GM19468 (cell line): Measurements from ENCODE around the gene TAF10.
A peak's percentile ranks its signal among the peaks of the same experiment; 100 is the strongest.

ENCODE experiments used
- ATAC-seq: cut with Tn5 transposase; IDR thresholded peaks from one replicate; pipeline ENCODE4 v1.9.1; 2021; ENCODE audit warnings: mild to moderate bottlenecking, moderate library complexity, moderate number of reproducible peaks; ENCODE audit not compliant: unreplicated experiment; ENCODE audit errors: extremely low read depth

Gene TAF10

DNA sequence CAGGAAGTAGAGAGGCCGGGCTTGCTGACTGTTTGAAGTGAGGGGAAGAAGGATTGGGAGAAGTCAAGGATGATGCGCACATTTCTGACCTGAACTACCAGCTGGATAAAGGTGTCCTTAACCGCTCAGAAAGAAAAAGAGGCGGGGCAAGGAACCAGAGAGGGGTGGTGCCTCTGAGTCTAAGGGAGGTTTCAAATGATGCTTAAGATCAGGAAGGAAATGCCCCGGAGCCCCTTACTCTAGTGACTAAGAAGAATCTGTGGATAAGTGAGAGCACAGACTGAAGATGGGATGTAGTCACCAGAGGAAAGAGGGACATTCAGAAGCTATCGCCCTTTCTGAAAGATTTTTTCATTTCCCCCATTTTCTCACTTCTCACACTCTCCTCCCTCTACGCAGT, 30.9 kb upstream of the TAF10 start:
- ATAC-seq, result no peak

DNA sequence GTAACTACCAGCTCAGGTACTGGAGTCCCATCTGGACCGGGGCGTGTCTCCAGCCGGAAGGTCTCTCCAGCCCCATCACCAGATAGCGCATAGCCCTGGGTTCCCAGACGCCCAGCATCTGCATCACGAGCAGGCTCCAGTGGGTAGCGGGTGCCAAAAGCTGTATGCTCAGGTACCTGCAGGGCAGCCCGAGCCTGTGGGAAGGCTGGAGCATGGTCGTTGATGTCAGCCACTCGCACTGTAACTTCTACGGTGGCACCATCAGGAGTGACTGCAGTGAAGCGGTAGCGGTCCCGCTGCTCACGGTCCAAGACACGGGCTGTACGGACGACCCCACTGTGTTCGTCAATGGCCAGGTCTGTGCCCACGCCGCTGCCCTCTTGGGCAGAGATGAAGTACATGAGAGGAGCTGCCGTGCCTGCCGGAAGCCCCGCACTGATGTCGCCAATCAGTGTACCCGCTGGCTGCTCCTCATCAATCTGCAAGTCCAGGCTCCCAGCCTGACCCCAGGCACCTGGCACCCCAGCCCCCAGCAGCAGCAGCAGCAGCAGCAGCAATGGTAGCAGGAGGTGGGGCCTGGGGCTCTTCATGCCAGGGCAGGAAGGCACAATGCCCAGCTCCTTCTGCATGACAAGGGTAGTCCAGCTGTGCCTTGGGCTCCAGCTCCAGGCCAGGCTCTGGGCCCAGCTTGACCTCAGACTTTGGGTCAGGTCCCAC, 29.1 kb upstream of the TAF10 start:
- no peak for ATAC-seq

DNA sequence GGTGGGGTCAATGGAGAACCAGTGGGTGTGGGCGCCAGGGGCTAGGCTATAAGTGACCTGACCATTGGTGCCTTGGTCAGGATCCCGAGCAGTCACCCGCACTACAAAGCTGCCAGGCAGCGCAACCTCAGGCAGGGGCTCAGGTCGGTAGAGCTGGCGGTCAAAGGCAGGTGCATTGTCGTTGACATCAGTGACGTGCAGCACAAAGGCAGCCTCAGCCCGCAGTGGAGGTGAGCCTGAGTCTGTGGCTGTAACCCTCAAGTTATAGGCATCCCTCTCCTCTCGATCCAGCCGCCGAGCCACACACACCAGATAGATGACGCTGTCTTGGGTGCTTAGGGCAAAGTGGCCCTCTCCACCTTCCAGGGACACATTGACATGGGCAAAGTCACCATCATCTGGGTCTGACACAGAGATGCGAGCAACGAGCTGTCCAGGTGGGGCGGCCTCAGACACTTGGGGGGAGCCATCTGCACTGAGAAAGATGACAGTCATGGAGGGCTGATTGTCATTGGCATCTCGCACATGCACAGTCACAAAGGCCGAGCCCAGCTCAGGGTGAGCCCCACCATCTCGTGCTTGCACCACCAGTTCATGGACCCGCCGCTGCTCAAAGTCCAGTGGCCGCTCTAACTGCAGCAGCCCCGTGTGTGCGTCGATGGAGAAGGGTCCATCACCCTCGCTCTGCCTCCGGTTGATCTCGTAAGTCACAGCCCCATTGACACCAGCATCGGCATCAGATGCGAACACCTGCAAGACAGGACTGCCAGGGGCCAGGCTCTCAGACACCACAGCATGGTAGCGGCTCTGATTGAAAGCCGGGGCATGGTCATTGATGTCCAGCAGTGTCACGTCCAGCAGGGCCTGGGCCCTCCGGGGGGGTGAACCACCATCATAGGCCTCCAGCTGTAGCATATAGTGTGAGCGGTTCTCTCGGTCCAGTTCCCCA, 28.3 kb upstream of the TAF10 start:
- ATAC-seq, result no peak

DNA sequence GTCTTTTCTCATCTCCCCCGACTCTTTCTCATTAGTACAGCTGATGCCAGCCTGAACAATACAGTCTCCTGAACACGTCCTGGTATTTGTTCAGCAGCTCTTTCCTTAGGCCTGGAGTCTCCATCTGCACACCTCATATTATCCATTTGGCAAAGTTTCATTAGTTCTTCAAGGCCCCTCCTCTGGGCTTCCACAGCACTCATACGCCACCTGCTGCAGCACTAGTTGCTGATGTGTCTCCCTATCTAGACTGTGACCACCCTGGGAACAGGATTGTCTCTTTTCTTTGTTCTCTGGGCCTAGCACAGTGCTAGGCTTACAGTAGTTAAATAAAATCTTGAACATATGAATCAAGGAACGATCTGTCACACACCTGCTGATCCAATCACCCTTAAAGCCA, 26.4 kb upstream of the TAF10 start:
- ATAC-seq, result no peak

DNA sequence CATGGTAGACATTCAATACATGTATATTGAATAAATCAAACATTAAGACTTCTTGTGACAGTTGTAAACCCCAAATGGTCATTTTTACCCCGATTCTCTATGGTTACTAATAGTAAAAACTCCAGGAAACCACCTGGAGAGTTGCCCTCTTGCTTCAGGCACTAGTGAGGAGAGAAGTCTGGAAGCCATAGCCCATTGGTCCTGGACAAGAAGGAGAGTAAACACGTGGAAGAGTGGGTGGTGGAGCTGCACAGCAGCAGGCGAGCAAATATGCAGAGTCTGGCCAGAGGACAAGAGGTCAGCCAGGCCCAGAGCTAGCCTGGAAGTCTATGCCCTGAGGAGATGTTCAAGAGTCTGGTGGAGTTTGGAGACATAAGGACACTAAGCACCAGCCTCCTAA, 25.9 kb upstream of the TAF10 start:
- ATAC-seq, result no peak

DNA sequence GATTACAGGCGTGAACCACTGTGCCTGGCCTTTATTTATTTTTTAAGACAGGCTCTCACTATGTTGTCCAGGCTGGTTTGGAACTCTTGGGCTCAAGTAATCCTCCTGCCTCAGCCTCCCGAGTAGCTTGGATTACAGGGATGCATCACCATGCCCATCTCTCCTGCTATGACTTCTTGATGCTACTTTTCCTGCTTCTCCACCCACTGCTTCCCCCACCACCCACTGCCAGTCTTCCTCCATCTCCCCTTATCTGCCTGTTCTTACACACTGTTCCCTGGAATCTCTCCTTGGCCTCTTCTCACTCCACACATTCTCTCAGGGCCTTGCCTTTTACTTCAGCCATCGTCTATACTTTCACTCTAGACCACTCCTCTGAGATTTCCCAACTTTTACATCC, 24.5 kb upstream of the TAF10 start:
- ATAC-seq, result no peak

DNA sequence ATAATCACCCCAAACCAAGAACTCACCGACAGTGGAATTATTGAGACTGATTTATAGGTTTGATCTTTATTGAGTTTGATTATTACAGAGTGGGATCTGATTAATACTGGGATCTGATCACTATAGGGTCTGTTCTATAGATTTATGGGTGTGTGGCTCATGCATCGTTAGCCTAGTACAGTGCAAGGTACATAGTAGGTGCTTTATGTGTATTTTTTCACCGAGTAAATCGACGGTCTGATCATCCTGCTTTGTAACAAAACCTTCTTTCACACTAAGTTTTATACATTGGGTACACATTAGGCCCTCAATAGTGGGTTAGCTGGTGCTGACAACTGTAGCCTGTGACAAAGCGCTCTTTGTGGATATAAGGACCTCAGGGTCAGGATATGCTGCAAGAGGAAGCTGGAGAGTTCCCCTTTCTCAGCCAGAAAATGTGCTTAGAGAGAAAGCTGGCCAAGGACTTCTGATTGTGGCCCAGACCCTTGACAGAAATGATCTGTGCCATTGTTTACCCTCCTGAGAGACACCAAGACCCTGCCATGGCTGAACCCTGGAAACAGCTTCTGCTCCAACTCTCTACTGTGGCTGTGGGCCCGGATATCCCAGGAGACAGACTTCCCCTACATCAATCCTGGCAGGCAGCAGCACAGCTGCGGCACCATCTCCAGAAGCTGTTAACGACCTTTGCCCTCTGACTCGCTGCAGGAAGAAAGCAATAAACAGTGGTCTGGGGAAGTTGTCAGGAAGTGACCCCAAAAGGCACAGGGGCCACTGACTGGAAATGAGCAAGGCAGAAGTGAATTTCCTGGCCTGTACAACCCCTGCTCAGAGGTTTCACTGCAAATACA, 23.3 kb upstream of the TAF10 start:
- ATAC-seq, result no peak

DNA sequence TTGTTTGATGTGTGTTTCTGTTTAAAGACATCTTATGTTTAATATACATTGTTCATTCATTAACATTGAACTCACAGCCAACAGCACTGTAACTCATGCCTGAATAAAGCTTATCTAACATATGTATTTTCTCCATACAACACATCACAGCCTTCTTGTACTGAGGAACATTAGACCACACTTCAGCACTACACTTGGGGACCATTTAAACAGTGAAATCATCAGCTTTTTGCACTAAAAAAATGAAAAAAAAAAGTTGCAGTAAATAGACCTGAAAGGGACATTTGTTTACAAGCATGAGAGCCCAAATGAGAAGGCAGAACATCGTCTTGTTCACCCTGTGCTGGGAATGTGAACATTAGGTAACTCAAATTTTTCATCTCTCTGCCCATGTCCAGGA, 22.5 kb upstream of the TAF10 start:
- ATAC-seq, result no peak

DNA sequence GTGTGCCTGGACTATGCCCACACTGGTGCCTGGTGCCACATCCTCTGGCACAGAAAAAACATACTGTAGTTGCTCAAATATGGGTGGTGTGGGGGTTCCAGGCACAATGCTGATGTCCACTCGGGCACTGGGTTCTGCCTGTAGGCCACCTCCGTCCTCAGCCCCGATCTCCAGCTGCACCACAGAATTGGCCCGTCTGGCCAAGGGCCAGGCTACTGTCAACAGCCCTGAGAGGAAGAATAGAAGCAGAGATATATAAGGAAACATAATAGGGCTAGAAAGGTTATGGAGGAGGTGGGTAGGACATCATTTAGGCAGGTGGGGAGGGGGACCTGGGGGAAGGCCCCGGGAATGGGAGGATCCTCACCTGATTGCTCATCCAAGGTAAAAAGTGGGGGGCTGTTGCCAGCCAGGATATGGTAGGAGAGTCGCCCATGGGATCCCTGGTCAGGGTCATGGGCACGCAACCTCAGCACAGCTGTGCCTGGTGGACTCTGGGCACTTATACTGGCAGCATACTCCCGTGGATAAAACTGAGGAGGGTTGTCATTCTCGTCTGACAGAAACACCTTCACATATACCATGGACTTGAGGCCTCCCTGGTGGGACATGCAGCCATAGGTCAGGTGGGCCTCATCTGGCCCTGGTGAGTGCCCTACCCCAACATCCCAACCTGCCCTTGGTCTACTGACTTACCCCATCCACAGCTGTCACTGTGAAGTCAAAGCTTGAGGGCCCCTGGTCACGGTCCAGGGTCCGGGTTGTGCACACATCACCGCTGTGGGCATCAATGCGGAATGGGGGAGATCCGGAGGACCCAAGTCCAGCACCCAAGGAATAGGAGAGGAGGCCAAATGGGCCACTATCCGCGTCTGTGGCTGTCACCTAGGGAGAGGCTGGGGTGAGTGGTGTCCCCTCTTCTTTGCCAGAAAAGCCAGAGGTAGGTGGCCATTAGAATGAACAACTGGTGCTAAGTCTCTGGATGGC, 21.7 kb upstream of the TAF10 start:
- ATAC-seq, result no peak

DNA sequence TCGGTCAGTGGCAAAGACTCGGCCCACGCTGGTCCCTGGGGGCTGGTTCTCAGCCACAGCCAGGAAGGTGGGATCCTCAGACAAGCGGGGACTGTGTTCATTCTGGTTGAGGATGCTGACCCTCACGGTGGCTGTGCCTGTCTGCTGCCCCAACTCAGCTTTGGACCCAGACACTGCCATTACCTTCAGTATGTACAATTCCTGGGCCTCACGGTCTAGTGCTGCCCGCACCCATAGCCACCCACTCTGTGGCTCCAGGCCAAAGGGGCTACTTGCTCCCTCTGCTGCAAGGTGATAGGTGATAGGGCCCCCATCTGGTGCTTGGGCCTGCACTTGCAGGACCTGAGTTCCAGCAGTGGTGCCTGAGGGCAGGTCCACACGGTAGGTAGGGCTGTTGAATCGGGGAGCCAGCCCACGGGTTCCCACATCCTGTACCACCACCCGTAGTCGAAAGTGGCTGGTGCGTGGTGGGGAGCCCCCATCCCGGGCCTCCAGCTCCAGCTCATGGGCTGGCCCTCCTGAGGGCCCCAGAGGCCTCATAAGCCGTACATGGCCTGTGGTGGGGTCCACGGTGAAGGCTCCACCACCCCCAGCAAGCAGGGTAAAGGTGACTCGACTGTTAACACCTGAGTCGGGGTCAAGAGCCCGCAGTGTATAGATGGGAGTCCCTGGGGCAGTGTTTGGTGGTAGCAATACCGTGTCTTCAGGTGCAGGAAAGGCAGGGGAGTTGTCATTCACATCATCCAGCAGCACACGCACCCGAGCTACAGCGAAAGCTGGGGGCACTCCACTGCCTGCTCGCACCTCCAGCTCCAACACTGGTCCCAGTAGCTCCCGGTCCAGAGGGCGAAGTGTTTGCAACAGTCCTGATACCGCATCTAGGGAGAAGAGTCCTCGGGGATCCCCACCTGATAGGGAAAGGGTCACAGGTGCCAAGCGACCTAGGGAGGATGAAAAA, 20.4 kb upstream of the TAF10 start:
- no peak for ATAC-seq

DNA sequence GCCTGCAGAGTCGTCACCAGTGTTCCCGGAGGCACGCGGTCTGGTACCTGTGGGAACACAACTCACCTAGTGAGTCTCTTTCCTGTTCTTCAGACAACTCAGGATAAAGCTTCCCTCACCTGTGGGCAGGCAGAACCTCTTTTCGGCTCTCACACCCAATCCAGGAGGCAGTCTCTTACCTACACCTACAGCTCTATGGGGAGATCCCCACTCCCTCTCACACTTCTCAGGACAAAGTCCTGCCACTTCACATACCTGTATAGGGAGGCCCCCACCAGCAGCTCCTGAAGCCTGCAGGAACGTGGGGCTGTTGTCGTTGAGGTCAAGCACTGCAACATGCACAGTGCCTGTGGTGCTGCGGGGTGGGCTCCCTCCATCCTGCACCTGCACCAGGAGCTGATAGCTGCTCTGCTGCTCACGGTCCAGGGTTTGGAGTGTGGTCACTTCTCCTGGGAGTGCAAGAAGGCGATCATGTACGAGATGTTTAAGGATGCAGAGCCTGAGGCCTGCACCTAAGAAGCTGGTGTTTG, 19.4 kb upstream of the TAF10 start:
- no peak for ATAC-seq

DNA sequence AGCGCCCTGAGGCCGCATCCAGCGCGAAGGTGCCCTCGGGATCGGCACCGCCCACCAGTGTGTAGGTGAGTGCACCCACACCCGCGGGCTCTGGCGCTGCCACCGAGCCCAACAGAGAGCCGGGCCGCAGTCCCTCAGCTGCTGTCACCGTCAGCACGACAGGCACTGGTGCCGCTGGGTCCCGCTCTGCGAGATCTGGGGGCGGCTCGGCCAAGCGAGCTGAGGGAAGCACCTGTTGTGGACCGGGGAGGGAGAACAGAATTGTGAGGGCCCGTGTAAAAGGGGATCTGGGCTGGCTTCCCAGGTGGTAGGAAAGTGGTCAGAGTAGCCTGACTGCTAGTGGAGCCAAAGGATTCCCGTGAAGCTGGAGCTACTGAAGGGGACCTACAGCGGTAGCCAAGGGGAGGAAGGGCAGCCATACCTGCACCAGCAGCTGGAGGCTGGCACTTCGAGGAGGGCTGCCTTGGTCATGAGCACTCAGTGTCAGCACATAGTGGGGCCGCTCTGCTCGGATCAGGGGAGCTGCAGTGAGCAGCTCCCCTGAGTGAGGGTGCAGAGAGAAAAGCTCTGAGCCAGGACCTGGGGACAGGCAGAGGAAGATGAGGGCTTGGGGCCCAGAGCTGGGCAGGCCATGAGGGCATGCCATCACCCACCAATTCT, 18.7 kb upstream of the TAF10 start:
- ATAC-seq, result no peak

DNA sequence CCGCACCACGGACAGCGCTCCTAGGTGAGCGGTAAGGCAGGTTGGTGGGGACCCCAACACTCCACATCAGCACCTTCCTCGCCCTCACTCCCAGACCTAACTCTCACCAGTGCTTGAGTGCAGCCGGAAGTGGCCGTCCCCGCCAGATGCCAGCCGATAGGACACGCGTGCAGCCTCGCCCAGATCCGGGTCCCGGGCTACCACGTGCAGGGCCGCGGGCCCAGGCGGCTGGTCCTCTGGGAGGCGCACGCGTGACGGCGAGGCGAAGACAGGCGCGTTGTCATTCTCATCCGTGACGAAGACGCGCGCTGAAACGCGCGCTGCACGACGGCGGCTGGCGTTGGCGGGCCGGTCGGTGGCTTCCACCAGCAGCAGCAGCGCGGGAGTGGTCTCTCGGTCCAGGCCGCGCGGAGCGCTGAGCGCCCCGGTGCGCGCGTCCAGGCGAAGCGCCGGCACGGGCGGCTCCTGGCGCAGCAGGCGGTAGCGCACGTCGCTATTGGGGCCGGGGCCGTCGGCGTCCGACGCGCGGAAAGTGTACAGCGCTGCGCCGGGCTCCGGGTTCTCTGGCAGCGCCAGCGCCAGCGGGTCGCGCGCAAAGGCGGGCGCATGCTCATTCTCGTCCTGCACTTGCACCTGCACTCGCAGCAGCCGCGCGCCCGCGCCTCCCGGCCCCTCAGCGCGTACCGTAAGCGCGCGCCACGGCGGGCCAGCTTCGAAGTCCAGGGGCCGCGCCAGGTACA, 18.0 kb upstream of the TAF10 start:
- ATAC-seq, result no peak

DNA sequence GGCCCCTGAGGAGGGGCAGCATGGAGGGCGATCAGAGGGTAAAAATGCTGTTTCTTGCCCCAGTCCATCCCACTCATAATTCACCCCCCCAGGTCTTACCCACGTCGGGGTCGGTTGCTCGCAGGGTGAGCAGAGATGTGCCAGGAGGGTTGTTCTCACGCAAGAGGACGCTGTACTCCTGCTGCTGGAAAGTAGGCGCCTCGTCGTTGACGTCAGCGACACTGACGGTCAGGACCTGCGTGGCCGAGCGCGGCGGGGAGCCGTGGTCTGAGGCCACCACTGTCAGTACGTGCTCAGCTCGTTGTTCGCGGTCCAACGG, 17.5 kb upstream of the TAF10 start:
- ATAC-seq, result no peak

DNA sequence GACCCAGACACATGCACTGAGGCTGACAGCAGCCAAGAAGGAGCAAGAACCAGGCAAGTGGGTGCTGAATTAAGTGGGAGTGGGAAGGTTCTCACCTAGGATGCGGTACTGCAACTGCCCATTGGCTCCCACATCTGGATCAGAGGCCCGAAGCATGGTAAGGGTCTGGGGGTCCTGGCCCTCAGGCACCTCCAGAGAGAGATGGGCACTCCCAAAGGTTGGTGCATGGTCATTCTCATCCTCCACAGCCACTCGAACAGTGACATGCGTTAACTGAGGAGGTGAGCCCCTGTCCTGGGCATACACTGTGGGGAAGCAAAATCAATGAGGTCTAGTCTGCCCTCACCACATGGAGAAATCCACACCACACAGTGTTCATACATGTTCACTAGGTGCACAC, 16.5 kb upstream of the TAF10 start:
- no peak for ATAC-seq

DNA sequence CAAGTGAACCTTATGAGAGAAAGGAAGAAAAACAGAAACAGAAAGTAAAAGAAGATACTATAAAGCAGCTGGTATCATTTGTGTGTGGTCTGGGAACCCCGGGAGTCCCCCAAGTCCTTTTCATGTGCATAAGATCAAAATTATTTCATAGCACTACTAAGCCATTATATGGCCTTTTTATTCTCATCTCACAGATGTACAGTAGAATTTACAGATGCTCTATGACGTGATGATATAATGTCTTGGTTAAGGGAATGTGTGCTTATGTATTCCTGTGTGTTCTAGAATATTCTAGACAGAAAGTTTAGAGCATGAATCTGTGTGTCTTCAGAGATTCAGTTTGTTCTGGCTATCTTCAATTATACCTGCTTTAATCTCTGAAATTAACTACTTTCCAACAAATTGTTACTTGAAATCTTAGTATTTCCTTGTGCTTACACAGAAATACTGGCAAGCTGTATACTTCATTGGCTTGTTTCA, 15.8 kb upstream of the TAF10 start:
- ATAC-seq, result peak; percentile 43
